Neutrophil (primary cell): ENCODE results near the gene DDX39B.

Experiments used
- H3K27ac ChIP-seq: fragments of 200-600 bp; sonication (generic); 2 replicates; pipeline ENCODE4 v1.5.1; 2016; ENCODE audit warnings: mild to moderate bottlenecking, moderate library complexity
- H3K27me3 ChIP-seq: fragments of 200-600 bp; sonication (generic); 2 replicates; pipeline ENCODE4 v1.6.0; 2016; ENCODE audit warnings: mild to moderate bottlenecking
- H3K36me3 ChIP-seq: fragments of 200-600 bp; sonication (generic); 2 replicates; pipeline ENCODE4 v1.5.1; 2017
- H3K4me1 ChIP-seq, 2 experiments: fragments of 200-600 bp in 1 of 2; sonication (generic) in 1 of 2; 1 replicate in 1 of 2; 2 replicates in 1 of 2; pipeline versions ENCODE4 v1.5.1 to v1.6.1; 2013 to 2016; ENCODE audit warnings: low read depth in 1 of 2, low read length in 1 of 2, mild to moderate bottlenecking in 1 of 2, moderate library complexity in 1 of 2; ENCODE audit not compliant: control insufficient read depth in 1 of 2, insufficient read depth in 1 of 2
- H3K4me3 ChIP-seq, 2 experiments: fragments of 200-600 bp in 1 of 2; sonication (generic) in 1 of 2; 1 replicate in 1 of 2; 2 replicates in 1 of 2; pipeline ENCODE4 v1.5.1; 2013 to 2016; ENCODE audit warnings: low read depth in 1 of 2, low read length in 1 of 2, mild to moderate bottlenecking in 1 of 2, moderate library complexity in 1 of 2
- H3K9me3 ChIP-seq: fragments of 200-600 bp; sonication (generic); 2 replicates; pipeline ENCODE4 v1.5.1; 2016
- CTCF ChIP-seq: fragments of 200-600 bp; sonication (generic); IDR thresholded peaks from 2 replicates; pipeline ENCODE4 v1.5.1; 2016; ENCODE audit warnings: antibody characterized with exemption

The DDX39B gene

DNA sequence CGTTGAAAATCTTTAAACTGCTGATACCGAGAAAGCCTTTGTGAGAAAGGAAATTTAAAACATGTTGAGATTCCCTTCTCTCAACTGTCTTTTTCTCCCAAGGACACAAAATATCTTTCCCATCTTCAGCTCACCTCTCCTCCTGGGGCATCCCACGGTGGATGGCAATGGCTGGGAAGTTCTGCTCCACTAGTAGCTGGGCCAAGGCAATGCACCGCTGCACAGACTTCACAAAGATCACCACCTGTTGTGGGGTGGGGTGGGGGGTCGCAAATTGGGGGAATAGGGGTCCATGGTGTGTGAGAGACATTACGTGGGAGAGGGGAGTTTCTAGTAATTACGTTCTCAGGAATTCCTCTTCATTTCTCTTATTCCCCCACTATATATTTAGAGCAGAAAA is 10.6 kb downstream of the DDX39B start:
- Histone ChIP-seq H3K9me3 (no peaks in the 10 kb centered on the region), H3K36me3 (peaks cover 76% of the 10 kb centered on the region), H3K27ac (no peak overlapping the region), H3K27me3 (no peaks in the 10 kb centered on the region), H3K4me1 (no peaks in the 10 kb centered on the region), H3K4me3 (no peak overlapping the region)
- TF ChIP-seq CTCF, result no peak

DNA sequence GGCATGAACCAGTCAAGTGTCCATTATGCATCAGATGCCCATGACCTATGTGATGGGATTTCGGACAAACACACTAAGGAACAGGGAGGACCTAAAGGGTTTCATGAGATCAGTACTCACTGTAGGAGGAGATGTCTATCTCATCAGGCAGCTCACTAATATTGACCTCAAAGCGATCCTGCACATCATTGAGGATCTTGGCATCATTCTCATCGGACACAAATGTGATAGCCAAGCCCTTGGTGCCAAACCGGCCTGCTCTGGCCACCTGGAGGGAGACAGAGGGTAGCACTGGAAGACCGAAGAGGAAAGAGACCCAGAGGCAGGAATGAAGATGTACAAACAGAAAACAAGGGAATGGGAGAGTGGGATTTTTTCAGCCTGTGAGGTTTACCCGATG is 11.1 kb downstream of the DDX39B start:
- Histone ChIP-seq H3K27me3 (no peaks in the 10 kb centered on the region), H3K36me3 (peaks cover 71% of the 10 kb centered on the region), H3K4me3 (no peak overlapping the region), H3K27ac (no peak overlapping the region), H3K4me1 (no peaks in the 10 kb centered on the region), H3K9me3 (no peaks in the 10 kb centered on the region)
- no peak for TF ChIP-seq CTCF

DNA sequence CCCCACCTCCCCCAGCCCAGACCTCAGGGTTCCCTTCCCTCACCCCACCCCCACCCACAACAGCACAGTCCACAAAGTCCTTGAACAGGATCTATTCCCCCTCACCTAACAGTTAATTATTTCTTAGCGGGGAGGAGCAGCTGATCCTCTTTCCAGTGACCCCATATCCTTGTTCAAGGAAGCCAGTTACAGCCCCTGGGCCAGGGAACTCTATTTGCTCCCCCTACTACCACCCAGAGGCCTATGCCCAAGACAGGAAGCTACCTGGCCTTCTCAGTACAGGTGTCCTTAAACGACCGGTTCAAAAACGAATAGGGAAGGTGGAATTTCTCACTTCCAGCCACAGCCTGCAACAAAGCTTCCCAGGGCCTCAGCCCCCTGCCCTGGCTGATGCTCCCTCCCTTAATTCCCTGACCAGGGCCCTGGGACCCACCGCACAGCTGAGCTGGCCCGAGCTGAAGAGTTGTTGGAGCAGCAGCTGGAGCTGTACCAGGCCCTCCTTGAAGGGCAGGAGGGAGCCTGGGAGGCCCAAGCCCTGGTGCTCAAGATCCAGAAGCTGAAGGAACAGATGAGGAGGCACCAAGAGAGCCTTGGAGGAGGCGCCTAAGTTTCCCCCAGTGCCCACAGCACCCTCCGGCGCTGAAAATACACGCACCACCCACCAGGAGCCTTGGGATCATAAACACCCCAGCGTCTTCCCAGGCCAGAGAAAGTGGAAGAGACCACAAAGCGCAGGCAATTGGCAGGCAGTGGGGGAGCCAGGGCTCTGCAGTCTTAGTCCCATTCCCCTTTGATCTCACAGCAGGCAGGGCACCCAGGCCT is 12.3 kb downstream of the DDX39B start:
- peak overlapping the region; percentile 20 for H3K27ac ChIP-seq
- TF ChIP-seq CTCF, result no peak
- no peaks in the 10 kb centered on the region for H3K9me3 ChIP-seq
- no peaks in the 10 kb centered on the region for H3K27me3 ChIP-seq
- H3K4me3 ChIP-seq, result no peak overlapping the region
- no peaks in the 10 kb centered on the region for H3K4me1 ChIP-seq
- peaks cover 60% of the 10 kb centered on the region for H3K36me3 ChIP-seq

GRCh38 chr6:31528821-31529328 is 12.9 kb downstream of the DDX39B start, which contains the start of gene MCCD1:
Gene MCCD1, plus strand, starts transcription at chr6:31528962. Its CDS starts 53 bp downstream, at chr6:31529015.
- Histone ChIP-seq H3K9me3 (no peaks in the 10 kb centered on the region), H3K36me3 (peaks cover 53% of the 10 kb centered on the region), H3K27me3 (no peaks in the 10 kb centered on the region), H3K4me3 (no peak within 1 kb of the TSS), H3K4me1 (no peaks in the 10 kb centered on the region), H3K27ac (peak within 1 kb of the TSS; percentile 20)
- TF ChIP-seq CTCF, result no peak

- Histone ChIP-seq H3K36me3 (peaks cover 48% of the 10 kb centered on the region), H3K4me1 (no peaks in the 10 kb centered on the region), H3K27ac (no peak overlapping the region), H3K9me3 (no peaks in the 10 kb centered on the region), H3K4me3 (no peak overlapping the region), H3K27me3 (no peaks in the 10 kb centered on the region)
- TF ChIP-seq CTCF, result no peak
Observed at GRCh38 chr6:31528307-31528777, 13.5 kb downstream of the DDX39B start.
